Right lobe of liver (tissue), 6 donors: ENCODE measurements around the gene RASAL2. TPM values are rescaled to one million over a fixed set of nuclear protein-coding genes. Genes with fewer than 3 reads are reported as not detected.
"Not testable (repeated sequence)": the region's sequence is repeated elsewhere in the genome, so short reads cannot be mapped to it uniquely, and the experiment has no call there.

ENCODE experiments used
- ATAC-seq, 4 donors: fragments of 200-7000 bp; cut with Tn5 transposase; one replicate each; pipeline ENCODE4 v1.9.1; 2020; ENCODE audit warnings: mild to moderate bottlenecking in 4 of 4, moderate library complexity in 4 of 4
- DNase-seq, 3 donors: peaks; one replicate each; pipeline ENCODE4 v3.0.0-alpha.2; 2020
- H3K27ac ChIP-seq, 3 donors: fragments of 200-600 bp; one replicate each; pipeline ENCODE4 v1.8.0; 2022
- H3K27me3 ChIP-seq, 2 donors: fragments of 200-600 bp; one replicate each; pipeline ENCODE4 v1.8.0; 2022
- H3K36me3 ChIP-seq, 4 donors: fragments of 200-600 bp; sonication (generic) in 1 of 4; one replicate each; pipeline versions ENCODE4 v1.5.1 to v1.8.0; 2017 to 2022; ENCODE audit warnings: control low read depth in 1 of 4
- H3K4me1 ChIP-seq, 4 donors: fragments of 200-600 bp; sonication (generic) in 1 of 4; one replicate each; pipeline versions ENCODE4 v1.5.1 to v1.8.0; 2017 to 2022; ENCODE audit warnings: control low read depth in 1 of 4
- H3K4me3 ChIP-seq, 3 donors: fragments of 200-600 bp; one replicate each; pipeline ENCODE4 v1.8.0; 2022
- H3K9me3 ChIP-seq, 4 donors: fragments of 200-600 bp; sonication (generic) in 1 of 4; one replicate each; pipeline versions ENCODE4 v1.5.1 to v1.8.0; 2017 to 2022; ENCODE audit warnings: control low read depth in 1 of 4
- POLR2A ChIP-seq: fragments of 450-650 bp; IDR thresholded peaks from one replicate; pipeline ENCODE4 v1.6.1; 2017; ENCODE audit warnings: antibody characterized with exemption, mild to moderate bottlenecking
- WGBS: methylation state at CpG from one replicate; pipeline ENCODE4 v1.1.6; 2018; ENCODE audit warnings: low coverage, low lambda C conversion rate; ENCODE audit not compliant: insufficient coverage; ENCODE audit errors: missing lambda C conversion rate; 5-methylcytosine and 5-hydroxymethylcytosine counted together
- intact Hi-C, 2 donors: fragments of 100-400 bp; cut with DNase I; formaldehyde crosslinking; loops; one replicate each; pipeline versions ENCODE4 v1.11.2 to v1.14.1; 2022
- total RNA-seq, 6 experiments: library from RNA; depleted of rRNA in 2 of 6; stranded (reverse); fragments of >200 nt in 2 of 6; fragmentation: NEBNext Ultra II Directional in 3 of 6; extraction: Animal tissue kit (Norgen Biotek cat#: 25700) in 3 of 6; gene quantifications; one replicate each; pipeline versions ENCODE4 v1.1.0 to v1.2.4, GENCODE V29; 2016 to 2023
- TF ChIP-seq, protein P1 (sequence below), 4 donors: fragments of 200-600 bp in 3 of 4; fragments of 450-650 bp in 1 of 4; IDR thresholded peaks; one replicate each; pipeline versions ENCODE4 v1.5.1 to v1.8.0; 2016 to 2022; ENCODE audit warnings: antibody characterized with exemption in 4 of 4, mild to moderate bottlenecking in 2 of 4
- donor health status: DM: no; HTN: yes; CAD: no.
- donor health status: DM: no; HTN: no; CAD: no.
- donor health status: DM: no; HTN: no; CAD: no.
- donor health status: DM: no; HTN: yes; CAD: no.
- donor health status: DM: no; HTN: yes; CAD: no.

Gene RASAL2
- total RNA-seq, 6 experiments from 2014 or later = 3.6 to 6.0 (median 5.2) TPM

DNA sequence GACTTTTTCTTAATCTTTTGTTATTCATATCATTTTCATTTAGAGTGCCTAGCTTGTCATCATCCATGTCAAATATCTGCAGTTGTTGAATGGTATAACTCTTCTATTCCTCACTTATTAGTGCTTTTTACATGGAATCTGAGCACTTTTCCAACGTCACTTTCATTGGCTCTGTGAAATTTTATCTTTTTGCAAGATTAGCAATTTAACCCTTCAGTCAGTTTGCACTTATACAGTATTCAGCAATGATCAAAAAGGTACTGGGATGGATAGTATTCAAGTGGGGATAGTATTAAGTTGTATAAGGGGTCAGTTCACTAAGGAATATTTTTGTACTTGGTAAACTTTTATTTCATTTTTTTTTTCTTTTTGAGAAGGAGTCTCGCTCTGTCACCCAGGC lies 150.0 kb downstream of the RASAL2 start:
- Histone ChIP-seq H3K27me3 (no peaks in the 10 kb centered on the region), H3K36me3 (no peaks in the 10 kb centered on the region), H3K9me3 (no peaks in the 10 kb centered on the region), H3K4me3 (no peak overlapping the region), H3K27ac (no peak overlapping the region), H3K4me1 (no peaks in the 10 kb centered on the region)
- TF ChIP-seq POLR2A = no peak
- TF ChIP-seq, protein P1, sequence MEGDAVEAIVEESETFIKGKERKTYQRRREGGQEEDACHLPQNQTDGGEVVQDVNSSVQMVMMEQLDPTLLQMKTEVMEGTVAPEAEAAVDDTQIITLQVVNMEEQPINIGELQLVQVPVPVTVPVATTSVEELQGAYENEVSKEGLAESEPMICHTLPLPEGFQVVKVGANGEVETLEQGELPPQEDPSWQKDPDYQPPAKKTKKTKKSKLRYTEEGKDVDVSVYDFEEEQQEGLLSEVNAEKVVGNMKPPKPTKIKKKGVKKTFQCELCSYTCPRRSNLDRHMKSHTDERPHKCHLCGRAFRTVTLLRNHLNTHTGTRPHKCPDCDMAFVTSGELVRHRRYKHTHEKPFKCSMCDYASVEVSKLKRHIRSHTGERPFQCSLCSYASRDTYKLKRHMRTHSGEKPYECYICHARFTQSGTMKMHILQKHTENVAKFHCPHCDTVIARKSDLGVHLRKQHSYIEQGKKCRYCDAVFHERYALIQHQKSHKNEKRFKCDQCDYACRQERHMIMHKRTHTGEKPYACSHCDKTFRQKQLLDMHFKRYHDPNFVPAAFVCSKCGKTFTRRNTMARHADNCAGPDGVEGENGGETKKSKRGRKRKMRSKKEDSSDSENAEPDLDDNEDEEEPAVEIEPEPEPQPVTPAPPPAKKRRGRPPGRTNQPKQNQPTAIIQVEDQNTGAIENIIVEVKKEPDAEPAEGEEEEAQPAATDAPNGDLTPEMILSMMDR (IDR thresholded peaks at IDR 0.05) = no peak
- DNase-seq (no peak), ATAC-seq (no peak)
- intact Hi-C loops = no loop called here
- WGBS = 86% methylated on average over 2 of the region's 2 CpGs

DNA sequence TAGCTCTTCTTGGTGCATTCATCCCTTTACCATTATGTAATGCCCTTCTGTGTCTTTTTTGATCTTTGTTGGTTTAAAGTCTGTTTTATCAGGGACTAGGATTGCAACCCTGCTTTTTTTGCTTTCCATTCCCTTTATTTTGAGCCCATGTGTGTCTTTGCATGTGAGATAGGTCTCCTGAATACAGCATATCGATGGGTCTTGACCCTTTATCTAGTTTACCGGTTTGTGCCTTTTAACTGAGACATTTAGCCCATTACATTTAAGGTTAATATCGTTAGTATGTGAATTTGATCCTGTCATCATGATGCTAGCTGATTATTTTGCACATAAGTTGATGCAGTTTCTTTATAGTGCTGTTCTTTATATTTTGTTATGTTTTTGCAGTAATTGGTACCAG lies 154.4 kb downstream of the RASAL2 start:
- 87% methylated on average over 3 of the region's 3 CpGs for WGBS
- DNase-seq, H3K4me3 ChIP-seq, H3K27ac ChIP-seq, ATAC-seq, intact Hi-C loops, H3K9me3 ChIP-seq, H3K4me1 ChIP-seq, H3K27me3 ChIP-seq, H3K36me3 ChIP-seq: not testable (repeated sequence)

DNA sequence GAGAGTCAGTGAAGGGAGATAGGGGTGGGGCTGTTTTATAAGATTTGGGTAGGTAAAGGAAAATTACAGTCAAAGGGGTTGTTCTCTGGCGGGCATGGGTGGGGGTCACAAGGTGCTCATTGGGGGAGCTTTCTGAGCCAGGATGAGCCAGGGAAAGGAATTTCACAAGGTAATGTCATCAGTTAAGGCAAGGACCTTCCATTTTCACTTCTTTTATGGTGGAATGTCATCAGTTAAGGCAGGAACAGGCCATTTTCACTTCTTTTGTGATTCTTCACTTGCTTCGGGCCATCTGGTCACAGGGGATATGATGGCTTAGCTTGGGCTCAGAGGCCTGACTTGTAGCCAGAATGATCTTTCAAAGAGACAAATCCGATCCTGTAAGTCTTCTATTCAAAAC lies 159.7 kb downstream of the RASAL2 start:
- H3K9me3 ChIP-seq, intact Hi-C loops, H3K4me1 ChIP-seq, H3K36me3 ChIP-seq, H3K27ac ChIP-seq, ATAC-seq, H3K4me3 ChIP-seq, H3K27me3 ChIP-seq, DNase-seq: not testable (repeated sequence)
- WGBS = 100% methylated on average over 3 of the region's 3 CpGs

DNA sequence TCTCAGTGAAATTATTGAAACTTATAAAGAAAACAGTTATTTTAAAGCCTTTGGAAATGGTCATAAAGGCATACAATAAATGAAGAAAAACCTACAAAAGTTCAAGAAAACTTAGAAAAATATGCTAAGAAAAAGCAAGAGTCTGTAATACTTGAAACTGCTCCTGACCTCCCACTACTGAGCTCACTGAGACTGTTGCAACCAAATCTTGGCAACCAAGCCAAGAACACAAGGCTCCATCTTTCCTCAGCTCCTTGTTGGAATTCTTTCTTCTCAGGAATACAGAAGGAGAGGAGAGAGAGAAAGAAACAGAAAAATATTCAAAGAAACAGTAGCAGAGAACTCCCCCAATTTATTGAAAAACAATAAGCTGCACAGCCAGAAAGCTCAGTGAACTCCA lies 160.5 kb downstream of the RASAL2 start:
- H3K36me3 ChIP-seq = no peaks in the 10 kb centered on the region
- intact Hi-C loops = no loop called here
- H3K27me3 ChIP-seq = no peaks in the 10 kb centered on the region
- no peak for TF ChIP-seq POLR2A
- TF ChIP-seq, protein P1 (IDR thresholded peaks at IDR 0.05) = no peak
- ATAC-seq = no peak
- DNase-seq = no peak
- H3K27ac ChIP-seq = no peak overlapping the region
- no peaks in the 10 kb centered on the region for H3K4me1 ChIP-seq
- H3K4me3 ChIP-seq = no peak overlapping the region
- no peaks in the 10 kb centered on the region for H3K9me3 ChIP-seq

DNA sequence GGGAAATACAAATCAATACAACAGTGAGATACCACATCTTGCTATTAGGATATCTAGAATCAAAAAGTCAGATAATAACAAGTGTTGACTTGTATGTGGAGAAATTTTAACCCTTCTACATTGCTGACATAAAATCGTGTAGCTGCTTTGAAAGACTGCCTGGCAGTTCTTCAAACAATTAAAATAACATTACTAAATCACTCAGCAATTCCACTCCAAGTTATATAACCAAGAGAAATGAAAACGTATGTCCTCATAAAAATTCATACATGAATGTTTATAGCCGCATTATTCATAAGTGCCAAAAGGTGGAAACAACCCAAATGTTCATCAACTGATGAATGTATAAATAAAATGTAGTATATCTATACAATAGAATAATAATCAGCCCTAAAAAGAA lies 164.6 kb downstream of the RASAL2 start:
- H3K4me3 ChIP-seq = no peak overlapping the region
- no peak for DNase-seq
- TF ChIP-seq POLR2A = no peak
- no peaks in the 10 kb centered on the region for H3K36me3 ChIP-seq
- H3K27ac ChIP-seq = no peak overlapping the region
- H3K4me1 ChIP-seq = no peaks in the 10 kb centered on the region
- H3K27me3 ChIP-seq = no peaks in the 10 kb centered on the region
- H3K9me3 ChIP-seq = no peaks in the 10 kb centered on the region
- WGBS = 87% methylated on average over 3 of the region's 3 CpGs
- intact Hi-C loops = no loop called here
- no peak for ATAC-seq

DNA sequence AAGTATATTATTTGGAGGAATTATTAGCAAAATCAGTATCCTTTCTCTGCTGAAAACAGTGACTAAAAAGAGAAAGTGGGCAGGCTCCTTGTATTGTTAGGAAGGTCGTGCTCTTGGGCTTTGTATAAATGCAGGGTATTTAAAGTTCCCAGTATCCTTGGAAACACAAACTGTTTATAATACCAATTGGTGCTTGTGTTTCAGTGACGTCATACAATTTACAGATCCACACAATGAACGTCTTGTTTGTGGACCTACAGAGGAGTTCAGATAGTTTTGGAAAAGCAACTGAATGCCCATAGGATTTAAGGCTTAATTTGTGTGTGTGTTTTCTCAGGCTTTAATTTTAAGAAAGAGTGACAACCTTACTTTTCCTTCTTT lies 168.2 kb downstream of the RASAL2 start:
- 58% methylated on average over 3 of the region's 3 CpGs for WGBS
- no peak overlapping the region for H3K27ac ChIP-seq
- no peaks in the 10 kb centered on the region for H3K4me1 ChIP-seq

More for the DNA sequence above, 168.2 kb downstream of the RASAL2 start:
- Histone ChIP-seq H3K9me3 (no peaks in the 10 kb centered on the region), H3K4me3 (no peak overlapping the region), H3K36me3 (no peaks in the 10 kb centered on the region), H3K27me3 (no peaks in the 10 kb centered on the region)
- ATAC-seq (no peak), DNase-seq (no peak)
- intact Hi-C loops = no loop called here
- TF ChIP-seq POLR2A = no peak
- TF ChIP-seq, protein P1 (IDR thresholded peaks at IDR 0.05) = no peak
